Measurements from ENCODE around the gene NGEF.

DNA sequence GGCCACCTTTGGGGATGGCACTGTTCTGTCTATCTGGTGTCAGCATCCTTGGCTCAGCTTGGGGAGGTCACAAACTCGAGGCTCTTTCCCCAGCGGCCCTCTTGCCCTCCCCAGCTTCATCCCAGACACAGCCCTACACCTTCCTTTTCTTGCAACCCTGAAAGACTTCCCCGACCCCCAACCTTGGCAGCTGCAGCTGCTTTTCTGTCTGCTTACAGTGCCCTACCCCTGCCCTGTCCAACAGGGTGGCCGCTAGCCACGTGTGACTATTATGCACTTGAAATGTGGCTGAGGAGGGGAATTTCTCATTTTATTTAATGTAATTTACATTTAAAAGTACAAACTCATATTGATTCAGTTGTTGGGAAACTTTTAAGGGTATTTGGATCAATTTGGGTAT is 41.3 kb downstream of the NGEF start:
- TF ChIP-seq, protein P1, sequence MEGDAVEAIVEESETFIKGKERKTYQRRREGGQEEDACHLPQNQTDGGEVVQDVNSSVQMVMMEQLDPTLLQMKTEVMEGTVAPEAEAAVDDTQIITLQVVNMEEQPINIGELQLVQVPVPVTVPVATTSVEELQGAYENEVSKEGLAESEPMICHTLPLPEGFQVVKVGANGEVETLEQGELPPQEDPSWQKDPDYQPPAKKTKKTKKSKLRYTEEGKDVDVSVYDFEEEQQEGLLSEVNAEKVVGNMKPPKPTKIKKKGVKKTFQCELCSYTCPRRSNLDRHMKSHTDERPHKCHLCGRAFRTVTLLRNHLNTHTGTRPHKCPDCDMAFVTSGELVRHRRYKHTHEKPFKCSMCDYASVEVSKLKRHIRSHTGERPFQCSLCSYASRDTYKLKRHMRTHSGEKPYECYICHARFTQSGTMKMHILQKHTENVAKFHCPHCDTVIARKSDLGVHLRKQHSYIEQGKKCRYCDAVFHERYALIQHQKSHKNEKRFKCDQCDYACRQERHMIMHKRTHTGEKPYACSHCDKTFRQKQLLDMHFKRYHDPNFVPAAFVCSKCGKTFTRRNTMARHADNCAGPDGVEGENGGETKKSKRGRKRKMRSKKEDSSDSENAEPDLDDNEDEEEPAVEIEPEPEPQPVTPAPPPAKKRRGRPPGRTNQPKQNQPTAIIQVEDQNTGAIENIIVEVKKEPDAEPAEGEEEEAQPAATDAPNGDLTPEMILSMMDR (IDR thresholded peaks at IDR 0.05) = no peak
- no peak for TF ChIP-seq ZFX (IDR thresholded peaks at IDR 0.05; ENCODE audit: borderline replicate concordance)

Measured in 22Rv1 (cell line).